Parathyroid adenoma (tissue), 2 donors: ENCODE data around the gene EXOC4.

Experiments
- H2AFZ ChIP-seq: fragments of 300-600 bp; sonication (generic); one replicate; pipeline ENCODE4 v1.7.0; 2017; ENCODE audit warnings: antibody characterized with exemption, mild to moderate bottlenecking
- H3K27ac ChIP-seq: fragments of 300-600 bp; sonication (generic); one replicate; pipeline ENCODE4 v1.7.0; 2017
- H3K27me3 ChIP-seq: fragments of 300-600 bp; sonication (generic); one replicate; pipeline ENCODE4 v1.7.0; 2017; ENCODE audit warnings: low read length; ENCODE audit not compliant: control insufficient read depth, insufficient read depth
- H3K36me3 ChIP-seq: fragments of 300-600 bp; sonication (generic); one replicate; pipeline ENCODE4 v1.7.0; 2017; ENCODE audit warnings: low read length; ENCODE audit not compliant: control insufficient read depth, insufficient read depth
- H3K4me1 ChIP-seq: fragments of 300-600 bp; sonication (generic); one replicate; pipeline ENCODE4 v1.7.0; 2017; ENCODE audit warnings: control low read depth
- H3K4me2 ChIP-seq: fragments of 300-600 bp; sonication (generic); one replicate; pipeline ENCODE4 v1.7.0; 2017; ENCODE audit warnings: low read length
- H3K4me3 ChIP-seq: fragments of 300-600 bp; sonication (generic); one replicate; pipeline ENCODE4 v1.7.0; 2017; ENCODE audit warnings: low read depth, low read length
- H3K79me2 ChIP-seq: fragments of 300-600 bp; sonication (generic); one replicate; pipeline ENCODE4 v1.7.0; 2017; ENCODE audit warnings: control low read depth
- H3K9ac ChIP-seq: fragments of 300-600 bp; sonication (generic); one replicate; pipeline ENCODE4 v1.7.0; 2017; ENCODE audit warnings: mild to moderate bottlenecking
- H3K9me3 ChIP-seq: fragments of 300-600 bp; sonication (generic); one replicate; pipeline ENCODE4 v1.7.0; 2017; ENCODE audit warnings: low read length; ENCODE audit not compliant: control insufficient read depth
- TF ChIP-seq, protein P1 (sequence below): fragments of 300-600 bp; sonication (generic); IDR thresholded peaks from one replicate; pipeline ENCODE4 v1.7.0; 2017; ENCODE audit warnings: antibody characterized with exemption, mild to moderate bottlenecking
- donor health status: primary hyperparathyroidism.

EXOC4 gene

DNA sequence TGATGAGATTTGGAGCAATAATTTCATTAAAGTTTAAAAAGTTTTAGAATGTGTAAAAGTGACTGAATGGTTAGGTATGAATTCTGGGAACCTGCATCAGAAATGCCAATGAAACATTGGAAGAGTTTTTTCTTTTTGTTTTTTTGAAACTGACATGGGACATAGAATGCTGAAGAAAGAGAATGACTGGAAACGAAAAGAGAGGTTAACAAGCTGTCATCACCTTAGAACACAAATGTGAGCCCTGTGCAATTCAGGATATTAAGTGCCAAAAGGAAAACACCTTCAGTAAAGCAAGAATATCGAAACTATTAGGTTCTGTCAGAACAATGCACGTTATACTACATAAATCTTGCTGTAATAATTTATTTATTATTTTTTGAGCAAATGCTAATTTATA, 12.6 kb upstream of the EXOC4 start:
- Histone ChIP-seq H3K4me3 (no peak overlapping the region), H3K4me1 (peaks cover 13% of the 10 kb centered on the region), H3K9me3 (no peaks in the 10 kb centered on the region), H3K36me3 (no peaks in the 10 kb centered on the region), H3K9ac (no peak overlapping the region), H3K27me3 (no peaks in the 10 kb centered on the region), H2AFZ (no peak overlapping the region), H3K79me2 (no peaks in the 10 kb centered on the region), H3K27ac (no peak overlapping the region), H3K4me2 (no peak overlapping the region)
- TF ChIP-seq, protein P1, sequence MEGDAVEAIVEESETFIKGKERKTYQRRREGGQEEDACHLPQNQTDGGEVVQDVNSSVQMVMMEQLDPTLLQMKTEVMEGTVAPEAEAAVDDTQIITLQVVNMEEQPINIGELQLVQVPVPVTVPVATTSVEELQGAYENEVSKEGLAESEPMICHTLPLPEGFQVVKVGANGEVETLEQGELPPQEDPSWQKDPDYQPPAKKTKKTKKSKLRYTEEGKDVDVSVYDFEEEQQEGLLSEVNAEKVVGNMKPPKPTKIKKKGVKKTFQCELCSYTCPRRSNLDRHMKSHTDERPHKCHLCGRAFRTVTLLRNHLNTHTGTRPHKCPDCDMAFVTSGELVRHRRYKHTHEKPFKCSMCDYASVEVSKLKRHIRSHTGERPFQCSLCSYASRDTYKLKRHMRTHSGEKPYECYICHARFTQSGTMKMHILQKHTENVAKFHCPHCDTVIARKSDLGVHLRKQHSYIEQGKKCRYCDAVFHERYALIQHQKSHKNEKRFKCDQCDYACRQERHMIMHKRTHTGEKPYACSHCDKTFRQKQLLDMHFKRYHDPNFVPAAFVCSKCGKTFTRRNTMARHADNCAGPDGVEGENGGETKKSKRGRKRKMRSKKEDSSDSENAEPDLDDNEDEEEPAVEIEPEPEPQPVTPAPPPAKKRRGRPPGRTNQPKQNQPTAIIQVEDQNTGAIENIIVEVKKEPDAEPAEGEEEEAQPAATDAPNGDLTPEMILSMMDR, result no peak

DNA sequence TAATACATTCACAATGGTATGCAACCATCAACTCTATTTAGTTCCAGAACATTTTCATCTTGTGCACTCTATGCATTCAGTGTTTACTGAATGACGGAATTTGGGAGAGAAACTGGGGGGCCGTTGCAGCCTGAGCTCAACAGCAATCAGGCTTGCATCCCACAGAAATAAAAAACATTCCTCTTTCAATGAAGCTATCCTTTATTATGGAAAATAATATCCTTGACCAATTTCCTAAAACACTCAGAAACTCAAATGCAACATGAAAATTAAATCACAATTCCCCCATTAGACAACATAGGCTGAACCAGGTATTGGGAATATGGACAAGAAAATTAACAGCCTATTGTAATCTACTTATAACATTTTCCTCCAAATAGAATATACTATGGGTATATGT, 6.3 kb upstream of the EXOC4 start:
- H3K79me2 ChIP-seq, result no peaks in the 10 kb centered on the region
- no peaks in the 10 kb centered on the region for H3K27me3 ChIP-seq
- H3K9me3 ChIP-seq, result no peaks in the 10 kb centered on the region
- no peak overlapping the region for H2AFZ ChIP-seq
- TF ChIP-seq, protein P1, result no peak
- no peaks in the 10 kb centered on the region for H3K36me3 ChIP-seq
- H3K4me3 ChIP-seq, result no peak overlapping the region
- H3K4me2 ChIP-seq, result no peak overlapping the region
- no peak overlapping the region for H3K27ac ChIP-seq
- no peaks in the 10 kb centered on the region for H3K4me1 ChIP-seq
- H3K9ac ChIP-seq, result no peak overlapping the region

DNA sequence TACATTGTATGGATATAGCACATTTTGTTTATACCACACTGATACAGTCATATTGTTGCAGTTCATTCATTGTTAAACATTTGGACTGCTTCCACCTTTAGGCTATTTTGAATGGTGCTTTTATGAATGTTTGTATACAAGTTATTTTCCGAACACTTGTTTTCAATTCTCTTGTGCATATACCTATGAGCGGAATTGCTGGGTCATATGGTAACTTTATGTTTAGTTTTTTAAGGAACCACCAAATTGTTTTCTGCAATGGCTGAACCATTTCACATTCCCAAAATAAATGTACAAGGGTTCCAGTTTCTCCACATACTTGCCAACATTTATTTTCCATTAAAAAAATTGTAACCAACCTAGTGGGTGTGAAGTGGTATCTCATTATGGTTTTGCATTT, 4.0 kb upstream of the EXOC4 start:
- Histone ChIP-seq H3K27ac (no peak overlapping the region), H3K36me3 (no peaks in the 10 kb centered on the region), H3K4me2 (no peak overlapping the region), H3K4me1 (no peaks in the 10 kb centered on the region), H3K27me3 (no peaks in the 10 kb centered on the region), H3K79me2 (peaks cover 9% of the 10 kb centered on the region), H3K4me3 (no peak overlapping the region), H3K9me3 (no peaks in the 10 kb centered on the region), H2AFZ (no peak overlapping the region), H3K9ac (no peak overlapping the region)
- TF ChIP-seq, protein P1, result no peak

DNA sequence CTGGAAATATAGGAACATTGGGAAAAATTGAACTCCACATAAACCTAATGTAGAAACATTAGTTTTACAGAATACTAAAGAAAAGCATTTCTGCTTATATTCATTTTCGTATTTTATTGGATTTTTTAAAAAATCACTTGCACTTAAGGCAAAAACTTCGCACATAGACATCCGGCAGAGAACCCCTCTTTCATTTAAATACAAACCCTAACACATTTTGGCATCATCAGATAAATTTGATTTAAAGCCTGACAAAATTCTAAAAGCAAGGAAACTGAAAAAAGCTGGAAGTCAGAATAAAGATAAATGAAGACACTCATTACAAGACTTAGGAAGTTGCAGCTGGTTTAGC, 396 bp upstream of the EXOC4 start:
- Histone ChIP-seq H3K4me3 (peak overlapping the region; percentile 78), H2AFZ (peak overlapping the region; percentile 87), H3K27me3 (no peaks in the 10 kb centered on the region), H3K27ac (no peak overlapping the region), H3K4me2 (no peak overlapping the region), H3K4me1 (no peaks in the 10 kb centered on the region), H3K9me3 (no peaks in the 10 kb centered on the region), H3K79me2 (peaks cover 30% of the 10 kb centered on the region), H3K9ac (no peak overlapping the region), H3K36me3 (no peaks in the 10 kb centered on the region)
- TF ChIP-seq, protein P1, result no peak

DNA sequence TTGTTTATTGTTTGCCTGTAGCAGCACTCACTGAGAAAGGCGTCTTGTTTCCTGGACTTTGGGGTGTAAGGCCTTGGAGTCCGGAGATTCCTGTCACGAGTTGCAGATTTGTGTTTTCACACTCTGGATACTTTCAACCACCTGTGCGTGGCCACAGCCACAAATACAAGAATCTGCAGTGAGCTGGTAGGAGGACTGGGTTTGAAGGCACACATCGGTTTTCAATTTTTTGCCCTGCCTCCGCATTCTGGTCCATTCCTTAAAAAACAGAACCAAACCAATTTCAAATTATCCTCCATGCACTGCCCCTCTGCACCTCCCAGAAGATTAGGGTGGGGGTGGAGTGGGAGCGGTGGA, 619 bp downstream of the EXOC4 start:
- peak overlapping the region; percentile 50 for H3K27ac ChIP-seq
- no peaks in the 10 kb centered on the region for H3K4me1 ChIP-seq
- peak overlapping the region; percentile 38 for H3K9ac ChIP-seq
- peaks cover 36% of the 10 kb centered on the region for H3K79me2 ChIP-seq
- TF ChIP-seq, protein P1, result no peak
- H2AFZ ChIP-seq, result peak overlapping the region; percentile 87
- peak overlapping the region; percentile 78 for H3K4me3 ChIP-seq
- no peaks in the 10 kb centered on the region for H3K36me3 ChIP-seq
- no peaks in the 10 kb centered on the region for H3K9me3 ChIP-seq
- no peaks in the 10 kb centered on the region for H3K27me3 ChIP-seq
- peak overlapping the region; percentile 88 for H3K4me2 ChIP-seq
